GM12878 (cell line): ENCODE data around the gene SAXO1. TPM values are rescaled to one million over a fixed set of nuclear protein-coding genes. Genes with fewer than 3 reads are reported as not detected.

ENCODE experiments used
- ASH2L ChIP-seq: fragments of 300-600, 200-600 bp; sonication (generic); IDR thresholded peaks from 2 replicates; pipeline ENCODE4 v1.6.1; 2017; ENCODE audit warnings: low read depth, mild to moderate bottlenecking, borderline replicate concordance
- HDAC6 ChIP-seq: fragments of 200-600 bp; sonication (generic); IDR thresholded peaks from one replicate; pipeline ENCODE4 v1.8.0; 2017; ENCODE audit warnings: antibody characterized with exemption; ENCODE audit not compliant: unreplicated experiment
- JUNB ChIP-seq: IDR thresholded peaks from 2 replicates; pipeline ENCODE4 v1.6.1; 2016; ENCODE audit warnings: antibody characterized with exemption, mild to moderate bottlenecking
- JUND ChIP-seq: IDR thresholded peaks from 2 replicates; pipeline ENCODE4 v1.6.1; 2012; ENCODE audit warnings: low read depth, mild to moderate bottlenecking, low read length, improper control_type of control experiment, moderate library complexity
- POLR2AphosphoS2 ChIP-seq: IDR thresholded peaks from 2 replicates; pipeline ENCODE4 v1.6.1; 2011; ENCODE audit warnings: low read depth, mild to moderate bottlenecking, low read length, improper control_type of control experiment, moderate library complexity
- TCF12 ChIP-seq: IDR thresholded peaks from 2 replicates; pipeline ENCODE4 v1.6.1; 2011; ENCODE audit warnings: low read depth, mild to moderate bottlenecking, low read length
- ZNF217 ChIP-seq: fragments of 450-650 bp; IDR thresholded peaks from 2 replicates; pipeline ENCODE4 v1.6.1; 2017; ENCODE audit warnings: antibody characterized with exemption, mild to moderate bottlenecking
- polyA plus RNA-seq, 11 experiments: library from polyadenylated mRNA; depleted of rRNA in 4 of 11; unstranded in 6 of 11; stranded (reverse) in 5 of 11; fragments of >200 nt; fragmentation: Nextera tagmentation in 4 of 11; fragmentation: Illumina TruSeq in 1 of 11; extraction: Ambion mirVana in 4 of 11; extraction: Trizol in 1 of 11; gene quantifications; 1 replicate in 1 of 11; 2 replicates in 10 of 11; pipeline versions ENCODE4 v1.2.1 to v1.2.3, GENCODE V29; 2011 to 2016; ENCODE audit warnings: inconsistent platforms in 2 of 11, missing spikeins in 2 of 11, low read depth in 1 of 11
- total RNA-seq, 4 experiments: library from RNA; depleted of rRNA in 3 of 4; stranded (reverse); fragments of >200 nt in 3 of 4; fragmentation: Illumina TruSeq in 1 of 4; extraction: Trizol in 1 of 4; gene quantifications; 2 replicates each; pipeline versions ENCODE4 v1.2.1 to v1.2.3, GENCODE V29; 2013 to 2021
- TF ChIP-seq, protein P1 (sequence below), 3 experiments: IDR thresholded peaks in 2 of 3; conservative IDR thresholded peaks in 1 of 3; 2 replicates each; pipeline ENCODE4 v1.5.1; 2011; ENCODE audit warnings: low read depth in 3 of 3, low read length in 3 of 3, mild to moderate bottlenecking in 3 of 3, control low read depth in 2 of 3, moderate library complexity in 2 of 3, inconsistent platforms in 1 of 3, mixed read lengths in 1 of 3; ENCODE audit not compliant: control insufficient read depth in 2 of 3, insufficient read depth in 1 of 3; ENCODE audit errors: extremely low read depth in 1 of 3
- TF ChIP-seq, protein P2 (sequence below): IDR thresholded peaks from 2 replicates; pipeline ENCODE4 v1.6.1; 2012; ENCODE audit warnings: low read depth, low read length, improper control_type of control experiment
- TF ChIP-seq, protein P3 (sequence below): fragments of 450-650 bp; formaldehyde crosslinking; IDR thresholded peaks from 2 replicates; pipeline ENCODE4 v1.4.0; 2020; ENCODE audit warnings: mild to moderate bottlenecking, moderate library complexity
- TF ChIP-seq, protein P4 (sequence below): IDR thresholded peaks from 2 replicates; pipeline ENCODE4 v1.6.1; 2011; ENCODE audit warnings: mild to moderate bottlenecking, low read depth, low read length, moderate library complexity; ENCODE audit not compliant: insufficient replicate concordance

The SAXO1 gene
- total and polyA plus RNA-seq, 10 of the 15 experiments (the other 5 are each of a cell fraction or from before 2014, with no cell fraction given), result under 0.01 to 0.01 TPM; not detected in 8

DNA sequence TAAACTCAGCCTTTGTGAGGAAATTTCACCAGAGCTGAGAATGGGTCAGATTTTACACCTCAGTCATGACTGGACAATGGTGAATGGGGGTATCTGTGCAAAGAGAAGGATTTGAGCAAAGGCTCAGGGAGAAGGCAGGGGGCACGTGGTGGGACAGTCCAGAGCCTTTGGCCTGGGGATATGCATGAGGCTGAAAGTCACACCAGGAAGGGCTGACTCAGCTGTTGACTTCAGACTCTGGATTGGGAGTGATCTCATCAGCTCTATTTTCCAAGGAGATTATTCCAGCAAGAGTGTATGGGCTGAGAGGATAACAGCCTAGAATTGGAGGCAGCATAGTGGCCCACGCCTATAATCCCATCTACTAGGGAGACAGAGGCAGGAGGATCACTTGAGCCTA lies 53.6 kb downstream of the SAXO1 start (continued):
- TF ChIP-seq, protein P1, sequence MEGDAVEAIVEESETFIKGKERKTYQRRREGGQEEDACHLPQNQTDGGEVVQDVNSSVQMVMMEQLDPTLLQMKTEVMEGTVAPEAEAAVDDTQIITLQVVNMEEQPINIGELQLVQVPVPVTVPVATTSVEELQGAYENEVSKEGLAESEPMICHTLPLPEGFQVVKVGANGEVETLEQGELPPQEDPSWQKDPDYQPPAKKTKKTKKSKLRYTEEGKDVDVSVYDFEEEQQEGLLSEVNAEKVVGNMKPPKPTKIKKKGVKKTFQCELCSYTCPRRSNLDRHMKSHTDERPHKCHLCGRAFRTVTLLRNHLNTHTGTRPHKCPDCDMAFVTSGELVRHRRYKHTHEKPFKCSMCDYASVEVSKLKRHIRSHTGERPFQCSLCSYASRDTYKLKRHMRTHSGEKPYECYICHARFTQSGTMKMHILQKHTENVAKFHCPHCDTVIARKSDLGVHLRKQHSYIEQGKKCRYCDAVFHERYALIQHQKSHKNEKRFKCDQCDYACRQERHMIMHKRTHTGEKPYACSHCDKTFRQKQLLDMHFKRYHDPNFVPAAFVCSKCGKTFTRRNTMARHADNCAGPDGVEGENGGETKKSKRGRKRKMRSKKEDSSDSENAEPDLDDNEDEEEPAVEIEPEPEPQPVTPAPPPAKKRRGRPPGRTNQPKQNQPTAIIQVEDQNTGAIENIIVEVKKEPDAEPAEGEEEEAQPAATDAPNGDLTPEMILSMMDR (IDR thresholded peaks at IDR 0.05 in 2 of 3, conservative IDR thresholded peaks at IDR 0.05 in 1 of 3; ENCODE audit: control insufficient read depth in 2 of 3, extremely low read depth in 1 of 3, insufficient read depth in 1 of 3, low read depth in 3 of 3, low read length in 3 of 3), result no peak
- TF ChIP-seq TCF12 (no peak), POLR2AphosphoS2 (no peak), HDAC6 (no peak), ASH2L (no peak), ZNF217 (no peak), JUNB (no peak), JUND (no peak)
- TF ChIP-seq, protein P2, sequence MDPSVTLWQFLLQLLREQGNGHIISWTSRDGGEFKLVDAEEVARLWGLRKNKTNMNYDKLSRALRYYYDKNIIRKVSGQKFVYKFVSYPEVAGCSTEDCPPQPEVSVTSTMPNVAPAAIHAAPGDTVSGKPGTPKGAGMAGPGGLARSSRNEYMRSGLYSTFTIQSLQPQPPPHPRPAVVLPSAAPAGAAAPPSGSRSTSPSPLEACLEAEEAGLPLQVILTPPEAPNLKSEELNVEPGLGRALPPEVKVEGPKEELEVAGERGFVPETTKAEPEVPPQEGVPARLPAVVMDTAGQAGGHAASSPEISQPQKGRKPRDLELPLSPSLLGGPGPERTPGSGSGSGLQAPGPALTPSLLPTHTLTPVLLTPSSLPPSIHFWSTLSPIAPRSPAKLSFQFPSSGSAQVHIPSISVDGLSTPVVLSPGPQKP, result no peak
- TF ChIP-seq, protein P3, sequence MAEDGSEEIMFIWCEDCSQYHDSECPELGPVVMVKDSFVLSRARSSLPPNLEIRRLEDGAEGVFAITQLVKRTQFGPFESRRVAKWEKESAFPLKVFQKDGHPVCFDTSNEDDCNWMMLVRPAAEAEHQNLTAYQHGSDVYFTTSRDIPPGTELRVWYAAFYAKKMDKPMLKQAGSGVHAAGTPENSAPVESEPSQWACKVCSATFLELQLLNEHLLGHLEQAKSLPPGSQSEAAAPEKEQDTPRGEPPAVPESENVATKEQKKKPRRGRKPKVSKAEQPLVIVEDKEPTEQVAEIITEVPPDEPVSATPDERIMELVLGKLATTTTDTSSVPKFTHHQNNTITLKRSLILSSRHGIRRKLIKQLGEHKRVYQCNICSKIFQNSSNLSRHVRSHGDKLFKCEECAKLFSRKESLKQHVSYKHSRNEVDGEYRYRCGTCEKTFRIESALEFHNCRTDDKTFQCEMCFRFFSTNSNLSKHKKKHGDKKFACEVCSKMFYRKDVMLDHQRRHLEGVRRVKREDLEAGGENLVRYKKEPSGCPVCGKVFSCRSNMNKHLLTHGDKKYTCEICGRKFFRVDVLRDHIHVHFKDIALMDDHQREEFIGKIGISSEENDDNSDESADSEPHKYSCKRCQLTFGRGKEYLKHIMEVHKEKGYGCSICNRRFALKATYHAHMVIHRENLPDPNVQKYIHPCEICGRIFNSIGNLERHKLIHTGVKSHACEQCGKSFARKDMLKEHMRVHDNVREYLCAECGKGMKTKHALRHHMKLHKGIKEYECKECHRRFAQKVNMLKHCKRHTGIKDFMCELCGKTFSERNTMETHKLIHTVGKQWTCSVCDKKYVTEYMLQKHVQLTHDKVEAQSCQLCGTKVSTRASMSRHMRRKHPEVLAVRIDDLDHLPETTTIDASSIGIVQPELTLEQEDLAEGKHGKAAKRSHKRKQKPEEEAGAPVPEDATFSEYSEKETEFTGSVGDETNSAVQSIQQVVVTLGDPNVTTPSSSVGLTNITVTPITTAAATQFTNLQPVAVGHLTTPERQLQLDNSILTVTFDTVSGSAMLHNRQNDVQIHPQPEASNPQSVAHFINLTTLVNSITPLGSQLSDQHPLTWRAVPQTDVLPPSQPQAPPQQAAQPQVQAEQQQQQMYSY (CRISPR knock-in tag), result no peak
- TF ChIP-seq, protein P4, sequence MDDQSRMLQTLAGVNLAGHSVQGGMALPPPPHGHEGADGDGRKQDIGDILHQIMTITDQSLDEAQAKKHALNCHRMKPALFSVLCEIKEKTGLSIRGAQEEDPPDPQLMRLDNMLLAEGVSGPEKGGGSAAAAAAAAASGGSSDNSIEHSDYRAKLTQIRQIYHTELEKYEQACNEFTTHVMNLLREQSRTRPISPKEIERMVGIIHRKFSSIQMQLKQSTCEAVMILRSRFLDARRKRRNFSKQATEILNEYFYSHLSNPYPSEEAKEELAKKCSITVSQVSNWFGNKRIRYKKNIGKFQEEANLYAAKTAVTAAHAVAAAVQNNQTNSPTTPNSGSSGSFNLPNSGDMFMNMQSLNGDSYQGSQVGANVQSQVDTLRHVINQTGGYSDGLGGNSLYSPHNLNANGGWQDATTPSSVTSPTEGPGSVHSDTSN, result no peak
